ENCODE measurements around the gene THSD7B.

The THSD7B gene

GRCh38 chr2:136828774-136829173, 63.4 kb downstream of the THSD7B start:
- Histone ChIP-seq H3K36me3 (ENCODE audit: insufficient read depth, low read length) (no peaks in the 10 kb centered on the region), H3K9me3 (ENCODE audit: low read length) (no peaks in the 10 kb centered on the region), H3K4me2 (ENCODE audit: low read length) (no peak overlapping the region), H3K9me2 (ENCODE audit: low read depth, low read length) (no peaks in the 10 kb centered on the region), H3K27me3 (ENCODE audit: insufficient read depth, low read length) (no peaks in the 10 kb centered on the region), H3K79me2 (ENCODE audit: insufficient read depth, low read length) (no peaks in the 10 kb centered on the region), H3K27ac (ENCODE audit: low read depth, low read length, poor library complexity, severe bottlenecking) (no peak overlapping the region), H3K4me1 (ENCODE audit: insufficient read depth, low read length, severe bottlenecking) (no peaks in the 10 kb centered on the region), H2AFZ (ENCODE audit: low read length) (no peak overlapping the region), H3K4me3 (ENCODE audit: low read depth, low read length, poor library complexity, severe bottlenecking) (no peak overlapping the region), H4K20me1 (ENCODE audit: insufficient read depth, low read length) (no peaks in the 10 kb centered on the region), H3F3A (ENCODE audit: insufficient read depth, low read length) (no peaks in the 10 kb centered on the region), H3K9ac (ENCODE audit: low read length) (no peak overlapping the region)
- TF ChIP-seq EZH2 (IDR thresholded peaks at IDR 0.05; ENCODE audit: borderline replicate concordance, low read length), result no peak

- Histone ChIP-seq H3K4me3 (ENCODE audit: low read depth, low read length, poor library complexity, severe bottlenecking) (no peak overlapping the region), H3K9me2 (ENCODE audit: low read depth, low read length) (no peaks in the 10 kb centered on the region), H3K4me1 (ENCODE audit: insufficient read depth, low read length, severe bottlenecking) (no peaks in the 10 kb centered on the region), H3K79me2 (ENCODE audit: insufficient read depth, low read length) (no peaks in the 10 kb centered on the region), H3K27me3 (ENCODE audit: insufficient read depth, low read length) (no peaks in the 10 kb centered on the region), H2AFZ (ENCODE audit: low read length) (no peak overlapping the region), H3K9ac (ENCODE audit: low read length) (no peak overlapping the region), H4K20me1 (ENCODE audit: insufficient read depth, low read length) (no peaks in the 10 kb centered on the region), H3F3A (ENCODE audit: insufficient read depth, low read length) (no peaks in the 10 kb centered on the region), H3K4me2 (ENCODE audit: low read length) (no peak overlapping the region), H3K36me3 (ENCODE audit: insufficient read depth, low read length) (no peaks in the 10 kb centered on the region), H3K27ac (ENCODE audit: low read depth, low read length, poor library complexity, severe bottlenecking) (no peak overlapping the region), H3K9me3 (ENCODE audit: low read length) (no peaks in the 10 kb centered on the region)
- TF ChIP-seq CTCF (IDR thresholded peaks at IDR 0.05; ENCODE audit: low read length) (no peak), EZH2 (IDR thresholded peaks at IDR 0.05; ENCODE audit: borderline replicate concordance, low read length) (no peak)
Measured at GRCh38 chr2:136844546-136844945, 79.2 kb downstream of the THSD7B start.

GRCh38 chr2:136858656-136859055, 93.3 kb downstream of the THSD7B start:
- Histone ChIP-seq H2AFZ (ENCODE audit: low read length) (no peak overlapping the region), H3K4me3 (ENCODE audit: low read depth, low read length, poor library complexity, severe bottlenecking) (no peak overlapping the region), H3F3A (ENCODE audit: insufficient read depth, low read length) (no peaks in the 10 kb centered on the region), H3K36me3 (ENCODE audit: insufficient read depth, low read length) (no peaks in the 10 kb centered on the region), H3K27me3 (ENCODE audit: insufficient read depth, low read length) (no peaks in the 10 kb centered on the region), H3K4me2 (ENCODE audit: low read length) (no peak overlapping the region), H3K9ac (ENCODE audit: low read length) (no peak overlapping the region), H3K4me1 (ENCODE audit: insufficient read depth, low read length, severe bottlenecking) (no peaks in the 10 kb centered on the region), H3K9me2 (ENCODE audit: low read depth, low read length) (no peaks in the 10 kb centered on the region), H4K20me1 (ENCODE audit: insufficient read depth, low read length) (no peaks in the 10 kb centered on the region), H3K27ac (ENCODE audit: low read depth, low read length, poor library complexity, severe bottlenecking) (no peak overlapping the region), H3K79me2 (ENCODE audit: insufficient read depth, low read length) (no peaks in the 10 kb centered on the region), H3K9me3 (ENCODE audit: low read length) (no peaks in the 10 kb centered on the region)
- TF ChIP-seq CTCF (IDR thresholded peaks at IDR 0.05; ENCODE audit: low read length) (no peak), EZH2 (IDR thresholded peaks at IDR 0.05; ENCODE audit: borderline replicate concordance, low read length) (no peak)

GRCh38 chr2:136860443-136860958, 95.2 kb downstream of the THSD7B start:
- Histone ChIP-seq H3K27ac (ENCODE audit: low read depth, low read length, poor library complexity, severe bottlenecking) (no peak overlapping the region), H3K36me3 (ENCODE audit: insufficient read depth, low read length) (no peaks in the 10 kb centered on the region), H3K4me3 (ENCODE audit: low read depth, low read length, poor library complexity, severe bottlenecking) (no peak overlapping the region), H3K9me3 (ENCODE audit: low read length) (no peaks in the 10 kb centered on the region), H3K4me2 (ENCODE audit: low read length) (no peak overlapping the region), H2AFZ (ENCODE audit: low read length) (no peak overlapping the region), H3F3A (ENCODE audit: insufficient read depth, low read length) (no peaks in the 10 kb centered on the region), H3K79me2 (ENCODE audit: insufficient read depth, low read length) (no peaks in the 10 kb centered on the region), H3K4me1 (ENCODE audit: insufficient read depth, low read length, severe bottlenecking) (no peaks in the 10 kb centered on the region), H3K27me3 (ENCODE audit: insufficient read depth, low read length) (no peaks in the 10 kb centered on the region), H3K9ac (ENCODE audit: low read length) (no peak overlapping the region), H4K20me1 (ENCODE audit: insufficient read depth, low read length) (no peaks in the 10 kb centered on the region), H3K9me2 (ENCODE audit: low read depth, low read length) (no peaks in the 10 kb centered on the region)
- TF ChIP-seq CTCF (IDR thresholded peaks at IDR 0.05; ENCODE audit: low read length), result no peak
- TF ChIP-seq EZH2 (IDR thresholded peaks at IDR 0.05; ENCODE audit: borderline replicate concordance, low read length), result no peak
